AG04450 (cell line): ENCODE data around the gene MYO18B. TPM values are rescaled to one million over a fixed set of nuclear protein-coding genes. Genes with fewer than 3 reads are reported as not detected.

Experiments
- CTCF ChIA-PET: fragments of 300-600, 350-600 bp; formaldehyde crosslinking; extraction: SDS; loops from one replicate; lab custom pipeline; 2022; ENCODE audit warnings: antibody characterized with exemption, inconsistent platforms; lab: Charles Lee
- POLR2A ChIA-PET: fragments of 350-600 bp; formaldehyde crosslinking; extraction: SDS; loops from one replicate; lab custom pipeline; 2021; ENCODE audit warnings: antibody characterized with exemption, inconsistent platforms; lab: Yijun Ruan, JAX
- DNase-seq: peaks from one replicate; pipeline ENCODE4 v3.0.0-alpha.2; 2011; ENCODE audit warnings: low read depth, low spot score
- H3K27ac ChIP-seq: one replicate; pipeline ENCODE4 v1.5.1; 2012; ENCODE audit warnings: low read depth, low read length, control low read depth
- H3K27me3 ChIP-seq: one replicate; pipeline ENCODE4 v1.6.0; 2012; ENCODE audit warnings: low read length; ENCODE audit not compliant: control insufficient read depth, insufficient read depth
- H3K4me3 ChIP-seq: 2 replicates; pipeline ENCODE4 v1.5.1; 2011; ENCODE audit warnings: mild to moderate bottlenecking, low read depth, low read length, control low read depth
- H3K9me3 ChIP-seq: 2 replicates; pipeline ENCODE4 v1.5.1; 2012; ENCODE audit warnings: low read length; ENCODE audit not compliant: control insufficient read depth, insufficient read depth
- CTCF ChIP-seq: IDR thresholded peaks from 2 replicates; pipeline ENCODE4 v1.5.1; 2011; ENCODE audit warnings: low read depth, low read length, control low read depth, inconsistent platforms
- polyA plus RNA-seq: library from polyadenylated mRNA; depleted of rRNA; stranded (reverse); fragments of >200 nt; gene quantifications from 2 replicates; pipeline ENCODE4 v1.2.3, GENCODE V29; 2011

MYO18B gene
- polyA plus RNA-seq, 1 experiment, result not detected

GRCh38 chr22:25903294-25903693, 161.3 kb downstream of the MYO18B start:
- Histone ChIP-seq H3K9me3 (peaks cover 35% of the 10 kb centered on the region), H3K27ac (no peak overlapping the region), H3K27me3 (no peaks in the 10 kb centered on the region), H3K4me3 (no peak overlapping the region)
- POLR2A ChIA-PET, result no interaction called here
- no peak for TF ChIP-seq CTCF
- no peak for DNase-seq
- CTCF ChIA-PET, result no interaction called here

- ChIA-PET POLR2A (no interaction called here), CTCF (no interaction called here)
- TF ChIP-seq CTCF, result no peak
- no peaks in the 10 kb centered on the region for H3K27me3 ChIP-seq
- H3K9me3 ChIP-seq, result peaks cover 27% of the 10 kb centered on the region
- H3K27ac ChIP-seq, result no peak overlapping the region
- no peak overlapping the region for H3K4me3 ChIP-seq
- DNase-seq, result no peak
These were observed 166.2 kb downstream of the MYO18B start for GRCh38 chr22:25908212-25908611.

GRCh38 chr22:25908755-25909154, 166.8 kb downstream of the MYO18B start:
- POLR2A ChIA-PET, result no interaction called here

GRCh38 chr22:25909614-25910387, 167.8 kb downstream of the MYO18B start:
- DNase-seq, result no peak
- no peaks in the 10 kb centered on the region for H3K27me3 ChIP-seq
- no peak overlapping the region for H3K4me3 ChIP-seq
- TF ChIP-seq CTCF, result no peak
- ChIA-PET POLR2A (no interaction called here), CTCF (no interaction called here)
- H3K27ac ChIP-seq, result no peak overlapping the region
- H3K9me3 ChIP-seq, result peaks cover 21% of the 10 kb centered on the region

More at GRCh38 chr22:25908755-25909154, 166.8 kb downstream of the MYO18B start:
- H3K4me3 ChIP-seq, result no peak overlapping the region
- H3K9me3 ChIP-seq, result peaks cover 22% of the 10 kb centered on the region
- no peaks in the 10 kb centered on the region for H3K27me3 ChIP-seq
- no peak overlapping the region for H3K27ac ChIP-seq
- TF ChIP-seq CTCF, result no peak
- no peak for DNase-seq
- CTCF ChIA-PET, result no interaction called here

- peaks cover 17% of the 10 kb centered on the region for H3K9me3 ChIP-seq
These were observed 169.4 kb downstream of the MYO18B start for GRCh38 chr22:25911243-25911972.

More at GRCh38 chr22:25911243-25911972, 169.4 kb downstream of the MYO18B start:
- Histone ChIP-seq H3K27ac (no peak overlapping the region), H3K4me3 (no peak overlapping the region), H3K27me3 (no peaks in the 10 kb centered on the region)
- CTCF ChIA-PET, result no interaction called here
- no peak for DNase-seq
- no peak for TF ChIP-seq CTCF
- POLR2A ChIA-PET, result no interaction called here
